BE2C (cell line): ENCODE results near the gene COL4A2.

Experiments
- DNase-seq: peaks from one replicate; pipeline ENCODE4 v3.0.0-alpha.2; 2020
- H3K27me3 ChIP-seq: fragments of 250-450 bp; sonication (Bioruptor Pico); 2 replicates; pipeline ENCODE4 v1.5.1; 2020; ENCODE audit warnings: mild to moderate bottlenecking
- H3K36me3 ChIP-seq: fragments of 250-450 bp; sonication (Bioruptor Pico); 2 replicates; pipeline ENCODE4 v1.5.1; 2020; ENCODE audit warnings: mild to moderate bottlenecking
- H3K4me1 ChIP-seq: fragments of 250-450 bp; sonication (Bioruptor Pico); 2 replicates; pipeline ENCODE4 v1.5.1; 2020
- H3K4me3 ChIP-seq: 2 replicates; pipeline ENCODE4 v1.5.1; 2011; ENCODE audit warnings: low read depth, low read length
- H3K9me3 ChIP-seq: fragments of 250-450 bp; sonication (Bioruptor Pico); 2 replicates; pipeline ENCODE4 v1.5.1; 2020
- TF ChIP-seq, protein P1 (sequence below): IDR thresholded peaks from 2 replicates; pipeline ENCODE4 v1.5.1; 2012; ENCODE audit warnings: mild to moderate bottlenecking, low read depth, low read length

COL4A2 gene

DNA sequence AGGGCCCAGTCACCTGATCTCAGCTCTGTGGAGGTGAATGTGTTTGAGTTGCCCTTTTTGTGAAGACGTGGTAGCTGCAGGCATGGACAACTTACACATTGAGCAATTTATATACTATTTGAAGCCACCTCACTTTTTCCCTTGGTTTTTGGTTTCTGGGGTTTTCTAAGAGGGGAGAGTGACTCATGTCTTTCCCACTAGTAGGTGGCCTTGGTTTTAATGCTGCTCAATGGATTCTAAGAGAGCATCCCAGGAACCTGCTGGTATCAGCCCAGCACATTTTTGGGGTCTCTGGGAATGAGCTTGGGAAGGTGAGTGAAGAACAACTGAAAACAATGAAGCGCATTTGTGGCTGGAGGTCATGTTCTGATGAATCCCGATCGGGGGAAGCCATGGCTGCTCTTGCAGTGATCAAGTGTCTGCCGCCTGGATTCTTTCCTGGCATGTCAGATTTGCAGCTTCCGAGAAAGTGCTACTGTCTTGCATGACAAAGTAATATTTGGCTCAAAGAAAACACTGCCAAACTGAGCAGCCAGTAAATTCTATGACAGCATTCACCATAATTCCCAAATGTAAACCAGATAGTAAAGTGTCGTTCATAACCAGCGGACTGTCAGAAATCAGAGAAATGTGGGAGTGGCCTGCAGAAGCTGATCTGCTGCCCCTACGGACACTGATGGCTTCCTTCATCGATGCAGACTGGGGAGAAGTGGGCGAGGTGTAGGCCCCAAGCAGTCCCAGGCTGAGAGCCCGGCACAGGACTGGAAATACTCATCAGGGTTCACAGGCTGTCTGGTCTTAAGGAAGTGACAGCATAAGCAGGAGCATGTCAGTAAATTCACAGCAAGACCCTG, 98.7 kb downstream of the COL4A2 start:
- Histone ChIP-seq H3K27me3 (peaks cover 15% of the 10 kb centered on the region), H3K36me3 (no peaks in the 10 kb centered on the region), H3K4me1 (no peaks in the 10 kb centered on the region), H3K9me3 (no peaks in the 10 kb centered on the region), H3K4me3 (no peak overlapping the region)
- TF ChIP-seq, protein P1, sequence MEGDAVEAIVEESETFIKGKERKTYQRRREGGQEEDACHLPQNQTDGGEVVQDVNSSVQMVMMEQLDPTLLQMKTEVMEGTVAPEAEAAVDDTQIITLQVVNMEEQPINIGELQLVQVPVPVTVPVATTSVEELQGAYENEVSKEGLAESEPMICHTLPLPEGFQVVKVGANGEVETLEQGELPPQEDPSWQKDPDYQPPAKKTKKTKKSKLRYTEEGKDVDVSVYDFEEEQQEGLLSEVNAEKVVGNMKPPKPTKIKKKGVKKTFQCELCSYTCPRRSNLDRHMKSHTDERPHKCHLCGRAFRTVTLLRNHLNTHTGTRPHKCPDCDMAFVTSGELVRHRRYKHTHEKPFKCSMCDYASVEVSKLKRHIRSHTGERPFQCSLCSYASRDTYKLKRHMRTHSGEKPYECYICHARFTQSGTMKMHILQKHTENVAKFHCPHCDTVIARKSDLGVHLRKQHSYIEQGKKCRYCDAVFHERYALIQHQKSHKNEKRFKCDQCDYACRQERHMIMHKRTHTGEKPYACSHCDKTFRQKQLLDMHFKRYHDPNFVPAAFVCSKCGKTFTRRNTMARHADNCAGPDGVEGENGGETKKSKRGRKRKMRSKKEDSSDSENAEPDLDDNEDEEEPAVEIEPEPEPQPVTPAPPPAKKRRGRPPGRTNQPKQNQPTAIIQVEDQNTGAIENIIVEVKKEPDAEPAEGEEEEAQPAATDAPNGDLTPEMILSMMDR: no peak
- DNase-seq: no peak

DNA sequence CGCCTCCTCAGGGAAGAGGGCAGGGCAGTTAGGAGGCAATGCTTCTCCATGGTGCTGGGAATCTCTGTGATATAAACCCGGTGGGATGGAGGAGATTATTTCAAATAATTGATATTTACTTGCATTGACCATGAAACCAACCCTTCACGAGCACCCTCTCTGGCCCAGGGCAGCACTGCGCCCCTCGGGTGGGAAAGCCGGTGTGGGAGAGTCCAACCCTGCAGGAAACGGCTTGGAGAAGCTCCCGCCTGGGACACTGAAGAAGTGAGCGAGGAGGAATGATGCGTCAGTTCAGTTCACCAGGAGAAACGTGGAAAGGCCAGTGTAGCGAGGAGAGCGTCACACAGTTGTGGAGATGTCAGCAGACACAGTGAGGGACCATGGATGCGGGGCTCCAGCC, 99.9 kb downstream of the COL4A2 start:
- TF ChIP-seq, protein P1: no peak
- no peak for DNase-seq
- peaks cover 3% of the 10 kb centered on the region for H3K4me1 ChIP-seq
- no peaks in the 10 kb centered on the region; the same call in 1 of the 2 replicates for H3K9me3 ChIP-seq
- no peak overlapping the region for H3K4me3 ChIP-seq
- no peaks in the 10 kb centered on the region for H3K36me3 ChIP-seq
- H3K27me3 ChIP-seq: peaks cover 8% of the 10 kb centered on the region

DNA sequence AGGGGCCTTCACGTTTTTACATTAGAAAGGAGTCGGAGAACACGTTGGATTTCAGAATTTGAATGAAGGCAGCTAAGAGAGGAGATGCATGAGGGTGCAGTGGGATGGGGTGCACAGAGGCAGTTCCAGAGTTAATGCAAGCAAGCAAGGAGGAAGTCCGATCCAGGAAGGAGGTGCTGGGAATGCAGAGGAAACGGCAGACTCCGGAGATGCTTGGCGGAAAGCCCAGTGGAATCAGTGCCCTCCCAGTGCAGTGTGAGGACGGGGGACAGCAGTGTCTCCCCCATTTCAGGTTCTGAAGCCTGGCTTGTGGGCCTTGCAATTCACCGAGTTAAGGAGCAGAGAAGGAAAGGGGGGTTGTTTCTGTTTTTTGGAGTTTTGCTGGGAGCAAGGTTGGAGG, 100.4 kb downstream of the COL4A2 start:
- H3K4me1 ChIP-seq: peaks cover 4% of the 10 kb centered on the region
- DNase-seq: no peak
- TF ChIP-seq, protein P1: no peak

DNA sequence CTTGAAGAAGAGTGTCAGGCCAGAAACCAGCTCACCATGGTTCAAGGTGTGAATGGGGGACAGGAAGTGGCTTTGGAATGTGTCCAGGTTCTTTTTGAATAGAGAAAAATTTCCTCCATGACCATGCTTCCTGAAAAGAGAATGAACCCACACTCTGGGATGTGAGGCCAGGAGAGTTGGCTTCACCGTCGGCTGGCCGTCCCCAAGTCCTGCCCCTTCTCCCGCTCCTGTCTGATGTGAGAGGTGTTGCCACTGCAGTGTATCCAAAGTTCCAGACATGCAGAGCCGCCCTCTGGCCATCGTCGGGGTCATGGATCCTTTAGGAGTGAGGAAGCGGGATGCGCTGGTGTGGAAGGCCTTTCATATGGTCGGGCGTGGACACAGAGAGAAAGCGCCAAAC, 101.2 kb downstream of the COL4A2 start:
- no peak for DNase-seq
- no peak overlapping the region for H3K4me3 ChIP-seq
- no peaks in the 10 kb centered on the region; the same call in 1 of the 2 replicates for H3K9me3 ChIP-seq
- H3K27me3 ChIP-seq: peaks cover 5% of the 10 kb centered on the region; the same call in 1 of the 2 replicates
- TF ChIP-seq, protein P1: no peak
- peaks cover 4% of the 10 kb centered on the region for H3K4me1 ChIP-seq
- no peaks in the 10 kb centered on the region for H3K36me3 ChIP-seq

More for the DNA sequence above, 100.4 kb downstream of the COL4A2 start:
- Histone ChIP-seq H3K4me3 (no peak overlapping the region), H3K27me3 (peaks cover 5% of the 10 kb centered on the region; the same call in 1 of the 2 replicates), H3K36me3 (no peaks in the 10 kb centered on the region), H3K9me3 (no peaks in the 10 kb centered on the region; the same call in 1 of the 2 replicates)

DNA sequence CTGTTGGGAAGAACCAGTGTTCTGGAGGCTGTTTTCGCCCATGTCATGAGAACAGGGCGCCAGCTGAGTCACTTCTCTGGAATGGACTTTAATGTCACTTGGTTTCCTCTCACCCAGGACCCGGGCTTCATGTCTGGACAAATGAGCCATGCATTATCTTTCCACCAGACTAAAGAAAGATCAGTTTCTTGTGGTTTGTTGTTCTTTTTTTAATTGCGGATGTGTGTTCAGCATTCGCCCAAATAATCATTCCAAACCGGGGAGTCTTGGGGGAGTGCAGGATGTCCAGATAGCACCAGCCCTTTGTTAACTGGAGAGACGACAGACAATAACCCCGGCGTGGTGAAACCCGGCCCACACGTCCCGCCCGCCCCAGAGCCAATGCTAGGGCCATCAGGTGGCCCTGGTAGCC, 102.5 kb downstream of the COL4A2 start:
- peaks cover 5% of the 10 kb centered on the region; the same call in 1 of the 2 replicates for H3K27me3 ChIP-seq
- DNase-seq: no peak
- no peaks in the 10 kb centered on the region; the same call in 1 of the 2 replicates for H3K9me3 ChIP-seq
- no peak overlapping the region for H3K4me3 ChIP-seq
- TF ChIP-seq, protein P1: no peak
- peaks cover 4% of the 10 kb centered on the region for H3K4me1 ChIP-seq
- no peaks in the 10 kb centered on the region for H3K36me3 ChIP-seq

DNA sequence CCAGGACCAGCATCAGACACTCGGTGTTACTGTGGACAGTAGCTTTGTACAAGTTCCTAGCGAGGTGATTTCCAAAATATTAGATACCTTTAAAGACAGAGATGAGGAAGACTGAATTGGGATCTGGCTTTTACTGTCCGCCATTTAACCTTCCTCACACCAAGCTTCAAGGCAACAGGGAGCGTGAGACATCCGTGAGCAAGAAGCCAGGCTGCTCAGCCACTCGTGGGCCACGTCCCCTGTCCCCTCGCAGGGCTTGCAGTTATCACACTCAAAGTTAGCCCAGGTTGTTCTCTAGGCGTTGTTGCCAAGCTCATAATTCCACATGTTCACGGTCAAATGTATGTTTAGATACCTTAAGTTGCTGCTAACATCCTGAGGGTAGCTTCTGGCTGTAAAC, 102.9 kb downstream of the COL4A2 start:
- Histone ChIP-seq H3K4me1 (peaks cover 4% of the 10 kb centered on the region), H3K36me3 (no peaks in the 10 kb centered on the region)

More for the DNA sequence above, 102.9 kb downstream of the COL4A2 start:
- no peak overlapping the region for H3K4me3 ChIP-seq
- peaks cover 5% of the 10 kb centered on the region; the same call in 1 of the 2 replicates for H3K27me3 ChIP-seq
- TF ChIP-seq, protein P1: no peak
- DNase-seq: no peak
- no peaks in the 10 kb centered on the region; the same call in 1 of the 2 replicates for H3K9me3 ChIP-seq
